GM21447 (cell line): ENCODE results near the gene UNKL.

Source experiments
- ATAC-seq: cut with Tn5 transposase; IDR thresholded peaks from one replicate; pipeline ENCODE4 v1.9.1; 2021; ENCODE audit not compliant: unreplicated experiment

Gene UNKL

GRCh38 chr16:1356061-1356900 is 58.2 kb downstream of the UNKL start:
- no peak for ATAC-seq

GRCh38 chr16:1355591-1355990 is 58.9 kb downstream of the UNKL start:
- no peak for ATAC-seq

DNA sequence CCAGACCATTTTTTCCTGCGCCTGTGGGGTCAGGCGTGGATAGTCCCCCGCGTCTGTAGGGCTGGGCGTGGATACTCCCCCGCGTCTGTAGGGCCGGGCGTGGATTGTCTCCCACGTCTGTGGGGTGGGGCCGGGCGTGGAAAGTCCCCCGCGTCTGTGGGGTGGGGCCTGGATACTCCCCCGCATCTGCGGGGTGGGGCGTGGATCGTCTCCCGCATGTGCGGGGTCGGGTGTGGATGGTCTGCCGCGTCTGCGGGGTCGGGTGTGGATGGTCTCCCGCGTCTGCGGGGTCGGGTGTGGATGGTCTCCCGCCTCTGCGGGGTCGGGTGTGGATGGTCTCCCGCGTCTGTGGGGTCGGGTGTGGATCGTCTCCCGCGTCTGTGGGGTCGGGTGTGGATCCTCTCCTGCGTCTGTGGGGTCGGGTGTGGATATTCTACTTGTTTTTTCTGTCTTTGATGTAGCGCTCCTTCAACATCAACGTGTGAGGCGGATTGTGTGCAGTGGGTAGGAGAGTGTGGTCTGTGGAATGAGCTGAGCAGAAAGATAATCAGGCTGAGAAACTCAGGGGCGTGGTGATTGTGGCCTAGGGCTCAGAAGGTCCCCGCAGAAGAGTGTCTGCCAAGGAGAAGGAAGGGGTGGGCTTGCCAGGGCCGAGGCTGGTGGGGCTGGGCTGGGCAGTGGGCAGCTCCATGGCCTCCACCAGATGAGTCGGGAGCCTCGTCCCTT is 59.5 kb downstream of the UNKL start:
- no peak for ATAC-seq

DNA sequence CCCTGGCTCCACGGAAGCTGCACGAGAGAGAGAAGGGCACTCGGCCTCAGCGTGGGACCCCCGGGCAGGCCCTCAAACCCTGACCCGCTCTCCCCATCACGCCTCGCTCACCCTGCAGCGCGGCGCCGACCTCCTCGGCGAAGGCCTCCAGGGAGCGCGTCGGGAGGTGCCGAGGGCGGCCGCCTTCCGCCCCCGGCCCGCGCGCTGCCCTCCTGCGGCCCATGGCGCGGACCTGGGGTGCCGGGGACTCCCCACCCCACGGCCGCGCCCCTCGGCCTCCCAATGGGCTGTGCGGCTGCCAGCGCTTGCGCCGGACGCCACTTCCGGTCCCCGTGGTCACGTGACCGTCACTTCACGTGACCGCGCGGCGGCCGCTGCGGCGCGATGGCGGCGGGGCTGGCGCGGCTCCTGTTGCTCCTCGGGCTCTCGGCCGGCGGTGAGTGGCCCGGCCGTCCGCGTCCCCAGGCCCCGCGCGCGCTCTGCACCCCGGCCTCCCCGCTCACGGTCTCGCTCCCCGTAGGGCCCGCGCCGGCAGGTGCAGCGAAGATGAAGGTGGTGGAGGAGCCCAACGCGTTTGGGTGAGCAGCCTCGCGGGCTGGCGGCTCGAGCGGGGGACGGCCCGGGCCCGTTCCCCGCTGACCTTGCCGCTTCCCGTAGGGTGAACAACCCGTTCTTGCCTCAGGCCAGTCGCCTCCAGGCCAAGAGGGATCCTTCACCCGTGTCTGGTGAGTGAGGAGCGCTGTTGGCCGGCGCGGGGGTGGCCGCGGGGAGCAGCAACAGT is 62.7 kb downstream of the UNKL start, which contains the start of the genes GNPTG and TSR3:
GNPTG (plus strand) TSS at position 350 of the 781 bp plus-strand sequence; CDS start at position 385, 35 bp downstream.
TSR3 (minus strand) TSS at position 297 of the 781 bp plus-strand sequence; CDS start at position 223, 74 bp downstream.
- peak; percentile 57 for ATAC-seq

- ATAC-seq: peak; percentile 20
Measured at GRCh38 chr16:1351215-1351581, 63.3 kb downstream of the UNKL start.

GRCh38 chr16:1350691-1351090 is 63.8 kb downstream of the UNKL start:
- no peak for ATAC-seq

- ATAC-seq: no peak
Measured at GRCh38 chr16:1349951-1350350, 64.6 kb downstream of the UNKL start.

- no peak for ATAC-seq
Measured at GRCh38 chr16:1349351-1349750, 65.2 kb downstream of the UNKL start.

DNA sequence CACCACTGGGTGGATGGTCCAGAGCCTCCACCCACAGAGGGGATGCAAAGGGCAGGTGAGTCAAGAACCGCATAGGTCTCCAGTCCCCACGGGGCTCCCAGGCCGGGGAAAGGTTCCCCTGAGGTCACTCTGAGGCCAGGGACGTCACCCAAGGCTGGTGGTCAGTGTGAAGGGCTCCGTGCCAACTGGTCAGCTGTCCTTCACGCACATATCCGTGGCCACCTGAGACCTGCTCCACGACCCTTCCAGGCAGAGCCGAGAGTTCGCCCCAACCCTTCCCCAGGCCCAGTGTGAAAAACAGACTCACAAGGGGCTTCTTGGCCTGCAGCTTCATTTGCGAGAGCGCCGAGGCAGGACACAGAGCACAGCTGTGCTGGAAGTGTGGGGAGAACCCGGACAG is 65.6 kb downstream of the UNKL start:
- no peak for ATAC-seq

GRCh38 chr16:1348441-1348840 is 66.1 kb downstream of the UNKL start:
- no peak for ATAC-seq

DNA sequence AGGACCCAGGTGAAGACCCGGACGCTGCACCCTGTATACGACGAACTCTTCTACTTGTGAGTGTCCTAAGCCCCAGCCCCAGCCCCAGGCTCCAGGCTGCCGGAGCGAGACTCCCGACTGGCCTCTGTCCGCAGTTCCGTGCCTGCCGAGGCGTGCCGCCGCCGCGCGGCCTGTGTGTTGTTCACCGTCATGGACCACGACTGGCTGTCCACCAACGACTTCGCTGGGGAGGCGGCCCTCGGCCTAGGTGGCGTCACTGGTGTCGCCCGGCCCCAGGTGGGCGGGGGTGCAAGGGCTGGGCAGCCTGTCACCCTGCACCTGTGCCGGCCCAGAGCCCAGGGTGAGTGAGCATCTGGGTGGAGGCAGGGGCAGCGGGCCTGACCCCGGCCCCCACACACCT is 66.5 kb downstream of the UNKL start:
- ATAC-seq: no peak

- no peak for ATAC-seq
Measured at GRCh38 chr16:1347286-1347855, 67.1 kb downstream of the UNKL start.

- no peak for ATAC-seq
Measured at GRCh38 chr16:1346422-1347285, 67.8 kb downstream of the UNKL start.

- ATAC-seq: no peak
Measured at GRCh38 chr16:1345651-1346421, 68.7 kb downstream of the UNKL start.

GRCh38 chr16:1345087-1345486 is 69.4 kb downstream of the UNKL start:
- ATAC-seq: no peak

DNA sequence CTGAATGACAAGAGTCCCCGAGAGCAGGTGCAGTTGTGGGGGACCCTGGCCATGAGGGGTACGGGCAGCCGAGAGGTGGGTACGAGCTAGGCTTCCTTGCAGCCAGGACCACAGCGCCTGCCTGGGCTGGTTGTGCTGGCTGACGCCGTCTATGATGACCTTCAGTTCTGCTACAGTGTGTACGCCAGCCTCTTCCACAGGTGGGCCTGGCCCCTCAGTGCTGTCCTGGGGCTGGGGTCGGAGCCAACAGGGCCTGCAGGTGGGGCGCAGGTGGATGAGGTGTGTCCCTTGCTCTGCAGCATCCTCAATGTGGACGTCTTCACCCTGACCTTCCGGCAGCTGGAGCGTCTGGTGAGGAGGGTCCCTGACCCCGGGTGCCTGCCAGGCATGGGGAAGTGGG is 70.0 kb downstream of the UNKL start:
- ATAC-seq: no peak

DNA sequence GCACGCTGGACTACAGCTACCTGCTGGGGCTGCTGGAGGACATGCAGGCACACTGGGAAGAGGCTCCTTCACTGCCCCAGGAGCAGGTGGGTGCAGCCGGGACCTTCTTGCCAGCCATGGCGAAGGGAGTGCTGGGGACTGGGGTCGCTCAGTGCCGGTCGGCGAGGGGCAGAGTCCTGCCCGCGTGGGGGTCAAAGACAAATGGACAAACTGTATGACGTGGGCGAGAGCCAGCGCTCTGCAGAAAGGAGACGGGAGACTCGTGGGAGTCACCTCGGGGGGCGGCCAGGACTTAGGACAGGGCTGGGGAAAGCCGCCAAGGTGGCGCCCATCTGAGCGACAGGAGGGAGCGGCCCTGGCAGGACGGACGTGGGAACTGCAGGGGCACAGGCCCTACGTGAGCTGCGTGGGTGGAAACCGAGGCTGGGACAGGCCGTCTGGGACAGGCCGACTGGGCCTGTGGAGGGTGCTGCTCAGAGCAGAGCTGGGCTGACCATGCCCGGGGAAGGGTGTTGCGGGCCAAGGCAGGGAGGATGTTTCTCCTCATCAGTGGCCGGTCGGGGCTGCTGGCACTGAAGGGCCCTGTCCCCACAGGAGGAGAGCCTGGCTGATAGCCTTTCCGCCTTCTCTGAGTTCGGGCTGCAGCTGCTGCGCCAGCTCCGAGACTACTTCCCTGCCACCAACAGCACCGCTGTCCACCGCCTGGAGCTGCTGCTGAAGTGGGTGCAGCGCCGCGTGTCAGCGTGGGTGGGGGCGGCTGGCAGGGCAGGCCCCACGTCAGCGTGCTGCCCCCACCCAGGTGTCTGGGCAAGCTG is 70.9 kb downstream of the UNKL start:
- ATAC-seq: no peak
